ENCODE results near the gene TGFBR3.
"Not testable (repeated sequence)": the region's sequence is repeated elsewhere in the genome, so short reads cannot be mapped to it uniquely, and the experiment has no call there.

The TGFBR3 gene

GRCh38 chr1:91846007-91846638, 39.8 kb downstream of the TGFBR3 start:
- DNase-seq, result no peak

GRCh38 chr1:91844862-91845528, 41.0 kb downstream of the TGFBR3 start:
- DNase-seq, result no peak

GRCh38 chr1:91843843-91844242, 42.1 kb downstream of the TGFBR3 start:
- no peak for DNase-seq

GRCh38 chr1:91842563-91842962, 43.4 kb downstream of the TGFBR3 start:
- DNase-seq, result no peak

GRCh38 chr1:91842056-91842455, 43.9 kb downstream of the TGFBR3 start:
- no peak for DNase-seq

GRCh38 chr1:91840276-91840675, 45.7 kb downstream of the TGFBR3 start:
- DNase-seq, result not testable (repeated sequence)

GRCh38 chr1:91836331-91837040, 49.5 kb downstream of the TGFBR3 start:
- DNase-seq, result no peak

- DNase-seq, result no peak
Measured at GRCh38 chr1:91835087-91835521, 50.8 kb downstream of the TGFBR3 start.

- DNase-seq, result not testable (repeated sequence)
Measured at GRCh38 chr1:91834549-91834948, 51.4 kb downstream of the TGFBR3 start.

GRCh38 chr1:91833946-91834345, 52.0 kb downstream of the TGFBR3 start:
- no peak for DNase-seq

GRCh38 chr1:91831132-91831930, 54.6 kb downstream of the TGFBR3 start:
- no peak for DNase-seq

GRCh38 chr1:91830242-91831131, 55.5 kb downstream of the TGFBR3 start:
- no peak for DNase-seq

- no peak for DNase-seq
Measured at GRCh38 chr1:91829293-91830153, 56.4 kb downstream of the TGFBR3 start.

- no peak for DNase-seq
Measured at GRCh38 chr1:91828583-91829281, 57.2 kb downstream of the TGFBR3 start.

- DNase-seq, result no peak
Measured at GRCh38 chr1:91827459-91828321, 58.3 kb downstream of the TGFBR3 start.

GRCh38 chr1:91827087-91827458, 58.9 kb downstream of the TGFBR3 start:
- no peak for DNase-seq

- no peak for DNase-seq
Measured at GRCh38 chr1:91826649-91827048, 59.3 kb downstream of the TGFBR3 start.

- no peak for DNase-seq
Measured at GRCh38 chr1:91826248-91826647, 59.7 kb downstream of the TGFBR3 start.

- DNase-seq, result no peak
Measured at GRCh38 chr1:91821126-91821868, 64.7 kb downstream of the TGFBR3 start.

All from stimulated activated CD4-positive, alpha-beta T cell treated with anti-CD3 and anti-CD28 coated beads, Interleukin-1b, Interleukin-23, amount 100 ng/mL, for 48 hours (primary cell).